ENCODE measurements around the gene ANAPC16. TPM values are rescaled to one million over a fixed set of nuclear protein-coding genes. Genes with fewer than 3 reads are reported as not detected.

ANAPC16 gene
- total RNA-seq, 3 donors from 2014 or later = 104 to 155 (median 112) TPM

GRCh38 chr10:72261784-72262404, 46.1 kb downstream of the ANAPC16 start:
- H3K9me3 ChIP-seq = no peaks in the 10 kb centered on the region
- peak overlapping the region; percentile 93 to 95 for H3K27ac ChIP-seq
- DNase-seq (ENCODE audit: low spot score in 2 of 2) = no peak
- intact Hi-C loops (cut with DNase I; ENCODE audit: low total_unique reads) = no loop called here
- H3K4me1 ChIP-seq = peaks cover 20% of the 10 kb centered on the region in 2 donors
- no peaks in the 10 kb centered on the region for H3K27me3 ChIP-seq
- no peaks in the 10 kb centered on the region for H3K36me3 ChIP-seq
- peak overlapping the region in 1 of 3 donors; percentile 70 for H3K4me3 ChIP-seq
- TF ChIP-seq POLR2AphosphoS5 (IDR thresholded peaks at IDR 0.05) (no peak), POLR2A (IDR thresholded peaks at IDR 0.05) (no peak), CTCF (IDR thresholded peaks at IDR 0.05) (no peak)

GRCh38 chr10:72263613-72264241, 47.9 kb downstream of the ANAPC16 start:
- intact Hi-C loops (cut with DNase I; ENCODE audit: low total_unique reads) = no loop called here
- Histone ChIP-seq H3K9me3 (no peaks in the 10 kb centered on the region), H3K36me3 (no peaks in the 10 kb centered on the region), H3K27ac (peak overlapping the region; percentile 78 to 84), H3K4me1 (peaks cover 20% of the 10 kb centered on the region in 2 donors), H3K27me3 (no peaks in the 10 kb centered on the region), H3K4me3 (no peak overlapping the region)
- DNase-seq (ENCODE audit: low spot score in 2 of 2) = peak; percentile 69 to 88
- no peak for TF ChIP-seq CTCF (IDR thresholded peaks at IDR 0.05)
- peak; percentile 24 to 57 (median 37) for TF ChIP-seq POLR2AphosphoS5 (IDR thresholded peaks at IDR 0.05)
- no peak for TF ChIP-seq POLR2A (IDR thresholded peaks at IDR 0.05)

- intact Hi-C loops (cut with DNase I; ENCODE audit: low total_unique reads) = no loop called here
- H3K4me3 ChIP-seq = no peak overlapping the region
- H3K27me3 ChIP-seq = no peaks in the 10 kb centered on the region
- H3K36me3 ChIP-seq = no peaks in the 10 kb centered on the region
- DNase-seq (ENCODE audit: low spot score in 2 of 2) = no peak
- TF ChIP-seq POLR2A (IDR thresholded peaks at IDR 0.05) (no peak), CTCF (IDR thresholded peaks at IDR 0.05) (no peak)
- peak overlapping the region in 1 of 2 donors; percentile 84 for H3K27ac ChIP-seq
- H3K9me3 ChIP-seq = no peaks in the 10 kb centered on the region
- peaks cover 20% of the 10 kb centered on the region in 2 donors for H3K4me1 ChIP-seq
Observed at GRCh38 chr10:72264536-72264935, 48.7 kb downstream of the ANAPC16 start.

- DNase-seq (ENCODE audit: low spot score in 2 of 2) = no peak
- Histone ChIP-seq H3K4me3 (no peak overlapping the region), H3K27me3 (no peaks in the 10 kb centered on the region), H3K36me3 (no peaks in the 10 kb centered on the region), H3K9me3 (no peaks in the 10 kb centered on the region), H3K4me1 (peaks cover 10 to 11% of the 10 kb centered on the region in 2 donors), H3K27ac (no peak overlapping the region)
- TF ChIP-seq CTCF (IDR thresholded peaks at IDR 0.05) (no peak), POLR2AphosphoS5 (IDR thresholded peaks at IDR 0.05) (no peak), POLR2A (IDR thresholded peaks at IDR 0.05) (no peak)
- intact Hi-C loops (cut with DNase I; ENCODE audit: low total_unique reads) = loop anchor here (5.0 kb wide), 1 partner anchor 773 kb away; no protein-coding TSS in a partner anchor
Observed at GRCh38 chr10:72265508-72265907, 49.7 kb downstream of the ANAPC16 start.
